ENCODE measurements around the gene PARL. TPM values are rescaled to one million over a fixed set of nuclear protein-coding genes. Genes with fewer than 3 reads are reported as not detected.

Gene PARL
- total RNA-seq, 1 experiment from 2014 or later: 69.2 TPM

DNA sequence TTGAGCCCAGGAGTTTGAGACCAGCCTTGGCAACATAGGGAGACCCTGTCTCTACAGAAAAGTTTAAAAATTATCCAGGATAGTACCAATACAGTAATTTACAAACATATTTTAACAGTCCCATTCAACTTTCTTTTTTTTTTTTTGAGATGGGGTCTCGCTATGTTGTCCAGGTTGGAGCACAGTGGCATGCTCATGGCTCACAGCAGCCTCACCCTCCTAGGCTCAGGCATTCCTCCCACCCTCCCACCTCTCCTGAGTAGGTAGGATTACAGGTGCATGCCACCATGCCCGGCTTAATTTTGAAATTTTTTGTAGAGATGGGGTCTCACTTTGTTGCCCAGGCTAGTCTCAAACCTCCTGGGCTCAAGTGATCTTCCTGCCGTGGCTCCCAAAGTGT is 46.8 kb downstream of the PARL start:
- no TSS peak for BruUV-seq (replicated peaks)
- Histone ChIP-seq H3K4me1 (ENCODE audit: insufficient read depth, low read length) (no peaks in the 10 kb centered on the region), H3K9me3 (ENCODE audit: low read length) (no peaks in the 10 kb centered on the region), H3K27me3 (ENCODE audit: low read length) (no peaks in the 10 kb centered on the region), H3K27ac (ENCODE audit: low read length) (no peak overlapping the region), H2AFZ (ENCODE audit: low read length) (no peak overlapping the region), H3K9me2 (replicated peaks; ENCODE audit: low read length) (no peaks in the 10 kb centered on the region), H3F3A (ENCODE audit: low read length, unreplicated experiment) (no peaks in the 10 kb centered on the region), H4K20me1 (ENCODE audit: low read length) (no peaks in the 10 kb centered on the region), H3K79me2 (ENCODE audit: low read length) (no peaks in the 10 kb centered on the region), H3K36me3 (ENCODE audit: low read depth, low read length) (peaks cover 32% of the 10 kb centered on the region), H3K4me3 (ENCODE audit: low read length) (no peak overlapping the region), H3K9ac (ENCODE audit: low read length) (no peak overlapping the region), H3K4me2 (ENCODE audit: low read length) (no peak overlapping the region)
- intact Hi-C loops (cut with micrococcal nuclease): no loop called here
- POLR2A ChIA-PET (ENCODE audit: unreplicated experiment): no interaction called here
- TF ChIP-seq, protein P1, sequence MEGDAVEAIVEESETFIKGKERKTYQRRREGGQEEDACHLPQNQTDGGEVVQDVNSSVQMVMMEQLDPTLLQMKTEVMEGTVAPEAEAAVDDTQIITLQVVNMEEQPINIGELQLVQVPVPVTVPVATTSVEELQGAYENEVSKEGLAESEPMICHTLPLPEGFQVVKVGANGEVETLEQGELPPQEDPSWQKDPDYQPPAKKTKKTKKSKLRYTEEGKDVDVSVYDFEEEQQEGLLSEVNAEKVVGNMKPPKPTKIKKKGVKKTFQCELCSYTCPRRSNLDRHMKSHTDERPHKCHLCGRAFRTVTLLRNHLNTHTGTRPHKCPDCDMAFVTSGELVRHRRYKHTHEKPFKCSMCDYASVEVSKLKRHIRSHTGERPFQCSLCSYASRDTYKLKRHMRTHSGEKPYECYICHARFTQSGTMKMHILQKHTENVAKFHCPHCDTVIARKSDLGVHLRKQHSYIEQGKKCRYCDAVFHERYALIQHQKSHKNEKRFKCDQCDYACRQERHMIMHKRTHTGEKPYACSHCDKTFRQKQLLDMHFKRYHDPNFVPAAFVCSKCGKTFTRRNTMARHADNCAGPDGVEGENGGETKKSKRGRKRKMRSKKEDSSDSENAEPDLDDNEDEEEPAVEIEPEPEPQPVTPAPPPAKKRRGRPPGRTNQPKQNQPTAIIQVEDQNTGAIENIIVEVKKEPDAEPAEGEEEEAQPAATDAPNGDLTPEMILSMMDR (conservative IDR thresholded peaks at IDR 0.05; ENCODE audit: low read depth, low read length): no peak
- no peak for TF ChIP-seq EZH2 (IDR thresholded peaks at IDR 0.05; ENCODE audit: low read length, unreplicated experiment)
- TF ChIP-seq EZH2phosphoT487 (IDR thresholded peaks at IDR 0.05; ENCODE audit: borderline replicate concordance, low read length): no peak
- no peak for DNase-seq
- CTCF ChIA-PET: no interaction called here
- ATAC-seq: no peak

DNA sequence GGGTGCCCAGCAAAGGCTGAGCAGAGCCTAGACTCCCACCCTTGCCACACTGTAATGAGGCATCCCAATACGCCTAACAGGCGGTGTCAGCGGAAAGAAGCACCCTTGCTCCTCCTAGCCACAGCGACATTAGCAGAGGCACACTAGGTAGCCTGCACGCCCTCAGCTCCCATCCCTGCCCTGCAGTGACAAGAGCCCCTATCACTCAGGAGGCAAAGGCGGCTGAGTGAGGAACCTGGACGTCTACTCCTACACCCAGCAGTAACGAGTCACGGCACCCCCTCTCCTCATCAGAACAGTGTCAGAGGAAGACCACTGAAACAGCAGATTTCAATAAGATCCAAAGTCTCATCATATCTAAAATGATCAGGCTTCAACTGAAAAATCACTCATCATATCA is 47.3 kb downstream of the PARL start:
- H3K9me2 ChIP-seq (replicated peaks; ENCODE audit: low read length): no peaks in the 10 kb centered on the region
- TF ChIP-seq EZH2phosphoT487 (IDR thresholded peaks at IDR 0.05; ENCODE audit: borderline replicate concordance, low read length) (no peak), EZH2 (IDR thresholded peaks at IDR 0.05; ENCODE audit: low read length, unreplicated experiment) (no peak)
- TF ChIP-seq, protein P1 (conservative IDR thresholded peaks at IDR 0.05; ENCODE audit: low read depth, low read length): no peak
- H3K4me3 ChIP-seq (ENCODE audit: low read length): no peak overlapping the region
- POLR2A ChIA-PET (ENCODE audit: unreplicated experiment): no interaction called here
- no peaks in the 10 kb centered on the region for H4K20me1 ChIP-seq (ENCODE audit: low read length)
- H3K4me1 ChIP-seq (ENCODE audit: insufficient read depth, low read length): no peaks in the 10 kb centered on the region
- peaks cover 37% of the 10 kb centered on the region for H3K36me3 ChIP-seq (ENCODE audit: low read depth, low read length)
- CTCF ChIA-PET: no interaction called here
- intact Hi-C loops (cut with micrococcal nuclease): no loop called here
- DNase-seq (no peak), ATAC-seq (no peak)
- no peak overlapping the region for H2AFZ ChIP-seq (ENCODE audit: low read length)
- no peaks in the 10 kb centered on the region for H3K79me2 ChIP-seq (ENCODE audit: low read length)
- no peaks in the 10 kb centered on the region for H3K27me3 ChIP-seq (ENCODE audit: low read length)
- H3K9ac ChIP-seq (ENCODE audit: low read length): no peak overlapping the region
- H3K27ac ChIP-seq (ENCODE audit: low read length): no peak overlapping the region
- H3K4me2 ChIP-seq (ENCODE audit: low read length): no peak overlapping the region
- BruUV-seq (replicated peaks): no TSS peak
- no peaks in the 10 kb centered on the region for H3F3A ChIP-seq (ENCODE audit: low read length, unreplicated experiment)
- H3K9me3 ChIP-seq (ENCODE audit: low read length): no peaks in the 10 kb centered on the region

DNA sequence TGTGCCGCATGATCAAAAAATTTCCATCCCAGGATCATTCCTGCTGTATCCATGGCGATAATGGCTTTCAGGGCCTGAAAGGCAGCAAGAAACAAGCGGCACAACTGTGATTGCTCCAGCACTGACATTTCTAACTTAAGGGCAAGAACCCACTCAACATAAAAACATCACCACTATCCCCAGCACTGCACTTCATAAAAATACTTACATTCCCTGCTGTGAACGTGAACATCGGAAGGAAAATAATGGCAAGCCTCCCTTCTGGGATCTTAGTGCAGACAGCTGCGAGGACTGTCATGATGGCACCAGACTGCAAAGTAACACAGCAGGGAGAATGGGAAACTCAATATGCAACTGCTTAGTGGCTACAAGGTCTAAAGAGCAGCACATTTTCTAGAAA is 51.2 kb downstream of the PARL start:
- TF ChIP-seq EZH2phosphoT487 (IDR thresholded peaks at IDR 0.05; ENCODE audit: borderline replicate concordance, low read length) (no peak), EZH2 (IDR thresholded peaks at IDR 0.05; ENCODE audit: low read length, unreplicated experiment) (no peak)
- TF ChIP-seq, protein P1 (conservative IDR thresholded peaks at IDR 0.05; ENCODE audit: low read depth, low read length): no peak
- Histone ChIP-seq H4K20me1 (ENCODE audit: low read length) (no peaks in the 10 kb centered on the region), H3F3A (ENCODE audit: low read length, unreplicated experiment) (no peaks in the 10 kb centered on the region), H2AFZ (ENCODE audit: low read length) (no peak overlapping the region), H3K9ac (ENCODE audit: low read length) (no peak overlapping the region), H3K36me3 (ENCODE audit: low read depth, low read length) (peaks cover 24% of the 10 kb centered on the region; the same call in 1 of the 2 replicates), H3K79me2 (ENCODE audit: low read length) (no peaks in the 10 kb centered on the region), H3K9me2 (replicated peaks; ENCODE audit: low read length) (no peaks in the 10 kb centered on the region), H3K27me3 (ENCODE audit: low read length) (no peaks in the 10 kb centered on the region), H3K4me3 (ENCODE audit: low read length) (no peak overlapping the region), H3K4me2 (ENCODE audit: low read length) (no peak overlapping the region), H3K4me1 (ENCODE audit: insufficient read depth, low read length) (no peaks in the 10 kb centered on the region), H3K9me3 (ENCODE audit: low read length) (no peaks in the 10 kb centered on the region), H3K27ac (ENCODE audit: low read length) (no peak overlapping the region)
- ChIA-PET POLR2A (ENCODE audit: unreplicated experiment) (no interaction called here), CTCF (interaction anchor here (0.5 kb wide), 1 partner anchor 181 kb away, joined by 6 read pairs; no protein-coding TSS in a partner anchor)
- intact Hi-C loops (cut with micrococcal nuclease): no loop called here
- BruUV-seq (replicated peaks): no TSS peak
- DNase-seq (no peak), ATAC-seq (no peak)
